ENCODE measurements around the gene CCDC150. TPM values are rescaled to one million over a fixed set of nuclear protein-coding genes. Genes with fewer than 3 reads are reported as not detected.
A peak's percentile ranks its signal among the peaks of the same experiment; 100 is the strongest.
"Not testable (repeated sequence)": the region's sequence is repeated elsewhere in the genome, so short reads cannot be mapped to it uniquely, and the experiment has no call there.

The CCDC150 gene
- total and polyA plus RNA-seq, 12 donors, result 0.12 to 3.8 (median 1.9) TPM

GRCh38 chr2:196696423-196697079 is 57.0 kb downstream of the CCDC150 start:
- H3K4me1 ChIP-seq, result no peaks in the 10 kb centered on the region
- ATAC-seq (peak in 2 of 8 donors; percentile 19 to 29), DNase-seq (no peak)
- no peak overlapping the region for H3K4me3 ChIP-seq
- no peaks in the 10 kb centered on the region for H3K27me3 ChIP-seq
- no peaks in the 10 kb centered on the region for H3K36me3 ChIP-seq
- no peak for TF ChIP-seq CTCF (IDR thresholded peaks at IDR 0.05)
- intact Hi-C loops (cut with DNase I), result no loop called here
- no peak overlapping the region for H3K27ac ChIP-seq
- H3K9me3 ChIP-seq, result no peaks in the 10 kb centered on the region
- WGBS, 2 donors, result 79 to 80% methylated on average over 3 of the region's 3 CpGs

DNA sequence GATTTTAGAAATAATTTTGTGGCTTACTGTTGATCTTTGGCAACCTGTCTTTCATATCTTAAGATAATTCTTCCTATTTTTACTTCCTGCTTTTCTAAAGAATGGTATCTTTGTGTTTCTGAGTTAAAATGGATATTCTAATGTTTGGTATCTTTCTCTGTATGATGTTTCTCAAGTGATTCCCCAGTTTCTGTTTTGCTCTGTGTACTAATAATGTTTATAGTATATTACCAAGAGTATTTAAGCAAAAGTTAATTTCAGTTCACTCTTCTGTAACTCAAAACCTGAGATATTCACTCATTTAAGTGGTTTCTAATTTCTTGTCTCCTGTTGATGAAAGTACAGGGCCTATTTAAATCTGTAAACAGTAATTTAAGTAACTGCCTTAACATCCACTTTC is 58.3 kb downstream of the CCDC150 start:
- no peaks in the 10 kb centered on the region for H3K9me3 ChIP-seq
- intact Hi-C loops (cut with DNase I), result no loop called here
- TF ChIP-seq CTCF (IDR thresholded peaks at IDR 0.05), result no peak
- H3K27ac ChIP-seq, result no peak overlapping the region
- H3K4me3 ChIP-seq, result no peak overlapping the region
- H3K27me3 ChIP-seq, result no peaks in the 10 kb centered on the region
- no peaks in the 10 kb centered on the region for H3K36me3 ChIP-seq
- no peak for DNase-seq
- no peak for ATAC-seq
- H3K4me1 ChIP-seq, result no peaks in the 10 kb centered on the region

- ATAC-seq, result no peak
- no peak for TF ChIP-seq CTCF (IDR thresholded peaks at IDR 0.05)
- DNase-seq, result no peak
- H3K27me3 ChIP-seq, result no peaks in the 10 kb centered on the region
- no peaks in the 10 kb centered on the region for H3K4me1 ChIP-seq
- H3K36me3 ChIP-seq, result no peaks in the 10 kb centered on the region
- 90 to 93% methylated on average over 2 of the region's 2 CpGs for WGBS, 2 donors
- H3K27ac ChIP-seq, result no peak overlapping the region
- intact Hi-C loops (cut with DNase I), result no loop called here
- H3K4me3 ChIP-seq, result no peak overlapping the region
- H3K9me3 ChIP-seq, result no peaks in the 10 kb centered on the region
These were observed 63.1 kb downstream of the CCDC150 start for GRCh38 chr2:196702641-196703040.

GRCh38 chr2:196703695-196704094 is 64.2 kb downstream of the CCDC150 start:
- H3K36me3 ChIP-seq, result no peaks in the 10 kb centered on the region
- H3K4me3 ChIP-seq, result no peak overlapping the region
- H3K9me3 ChIP-seq, result peaks cover 0 to 3% (median 0%) of the 10 kb centered on the region in 11 donors
- DNase-seq, result no peak
- no peak overlapping the region for H3K27ac ChIP-seq
- no peaks in the 10 kb centered on the region for H3K27me3 ChIP-seq
- intact Hi-C loops (cut with DNase I), result no loop called here
- TF ChIP-seq CTCF (IDR thresholded peaks at IDR 0.05), result no peak
- ATAC-seq, result no peak
- H3K4me1 ChIP-seq, result no peaks in the 10 kb centered on the region

GRCh38 chr2:196710056-196710455 is 70.5 kb downstream of the CCDC150 start:
- 97 to 98% methylated on average over 10 of the region's 10 CpGs for WGBS, 2 donors
- not testable (repeated sequence) for H3K4me1 ChIP-seq

More at GRCh38 chr2:196710056-196710455, 70.5 kb downstream of the CCDC150 start:
- H3K4me3 ChIP-seq; H3K27me3 ChIP-seq; DNase-seq; ATAC-seq; H3K36me3 ChIP-seq; H3K27ac ChIP-seq; intact Hi-C loops (cut with DNase I): not testable (repeated sequence)
- peaks cover 0 to 19% (median 0%) of the 10 kb centered on the region in 11 donors for H3K9me3 ChIP-seq

All from heart right ventricle (tissue), 16 donors.